Gastroesophageal sphincter (tissue), 4 donors: ENCODE results near the gene MRPS9. TPM values are rescaled to one million over a fixed set of nuclear protein-coding genes. Genes with fewer than 3 reads are reported as not detected.

Experiments
- ATAC-seq: fragments of 150-250 bp; one replicate; pipeline ENCODE4 v1.9.1; 2016; ENCODE audit warnings: mild to moderate bottlenecking, moderate library complexity
- H3K27ac ChIP-seq, 4 donors: fragments of 200-600 bp; sonication (generic) in 3 of 4; 1 replicate in 3 of 4; 2 replicates in 1 of 4; pipeline ENCODE4 v1.5.1; 2016 to 2019
- H3K27me3 ChIP-seq: fragments of 200-600 bp; sonication (generic); one replicate; pipeline ENCODE4 v1.5.1; 2019
- H3K36me3 ChIP-seq, 2 donors: fragments of 200-600 bp; sonication (generic); one replicate each; pipeline ENCODE4 v1.5.1; 2019; ENCODE audit warnings: control low read depth in 1 of 2
- H3K4me1 ChIP-seq, 3 donors: fragments of 200-600 bp; sonication (generic); 1 replicate in 2 of 3; 2 replicates in 1 of 3; pipeline ENCODE4 v1.5.1; 2016 to 2019; ENCODE audit warnings: control low read depth in 2 of 3
- H3K4me3 ChIP-seq, 2 donors: fragments of 200-600 bp; sonication (generic); one replicate each; pipeline ENCODE4 v1.5.1; 2019; ENCODE audit warnings: mild to moderate bottlenecking in 1 of 2, moderate library complexity in 1 of 2
- H3K9me3 ChIP-seq, 3 donors: fragments of 200-600 bp; sonication (generic); one replicate each; pipeline ENCODE4 v1.5.1; 2017 to 2019; ENCODE audit warnings: control low read depth in 2 of 3
- CTCF ChIP-seq, 4 experiments: fragments of 200-600 bp in 2 of 4; fragments of 450-650 bp in 2 of 4; sonication (generic) in 1 of 4; IDR thresholded peaks; one replicate each; pipeline ENCODE4 v1.5.1; 2017 to 2019; ENCODE audit warnings: antibody characterized with exemption in 4 of 4, mild to moderate bottlenecking in 2 of 4, moderate library complexity in 2 of 4
- EP300 ChIP-seq: sonication (generic); formaldehyde crosslinking; IDR thresholded peaks from one replicate; pipeline ENCODE4 v1.6.1; 2017; ENCODE audit warnings: antibody characterized with exemption, mild to moderate bottlenecking
- POLR2A ChIP-seq, 2 donors: fragments of 450-650 bp; IDR thresholded peaks; one replicate each; pipeline ENCODE4 v1.6.1; 2017; ENCODE audit warnings: antibody characterized with exemption in 2 of 2, mild to moderate bottlenecking in 2 of 2, moderate library complexity in 1 of 2
- POLR2AphosphoS5 ChIP-seq: sonication (generic); formaldehyde crosslinking; IDR thresholded peaks from one replicate; pipeline ENCODE4 v1.6.1; 2017; ENCODE audit warnings: antibody characterized with exemption
- WGBS, 2 donors: methylation state at CpG; one replicate each; pipeline ENCODE4 v1.1.5; 2018; ENCODE audit warnings: low coverage in 1 of 2; 5-methylcytosine and 5-hydroxymethylcytosine counted together
- total RNA-seq, 4 donors: library from RNA; depleted of rRNA; stranded (reverse); fragments of >200 nt; gene quantifications; one replicate each; pipeline ENCODE4 v1.1.0, GENCODE V29; 2016

The MRPS9 gene
- total RNA-seq, 4 donors from 2014 or later: 21.1 to 26.8 (median 23.2) TPM

GRCh38 chr2:105076121-105076520, 38.3 kb downstream of the MRPS9 start:
- peaks cover 0 to 6% (median 0%) of the 10 kb centered on the region in 3 donors for H3K4me1 ChIP-seq
- peaks cover 0 to 12% of the 10 kb centered on the region in 2 donors for H3K36me3 ChIP-seq
- TF ChIP-seq EP300 (no peak), CTCF (IDR thresholded peaks at IDR 0.05) (no peak), POLR2AphosphoS5 (no peak), POLR2A (IDR thresholded peaks at IDR 0.05) (no peak)
- H3K27ac ChIP-seq: no peak overlapping the region
- H3K4me3 ChIP-seq: no peak overlapping the region
- H3K9me3 ChIP-seq: no peaks in the 10 kb centered on the region
- ATAC-seq: no peak
- no peaks in the 10 kb centered on the region for H3K27me3 ChIP-seq
- WGBS, 2 donors: 92 to 96% methylated on average over 3 of the region's 3 CpGs

GRCh38 chr2:105078906-105079495, 41.1 kb downstream of the MRPS9 start:
- no peak for TF ChIP-seq EP300
- no peak for TF ChIP-seq POLR2A (IDR thresholded peaks at IDR 0.05)
- no peak overlapping the region for H3K4me3 ChIP-seq
- 75 to 87% methylated on average over 8 to 10 of the region's 10 CpGs for WGBS, 2 donors
- no peaks in the 10 kb centered on the region for H3K27me3 ChIP-seq
- peaks cover 0 to 19% of the 10 kb centered on the region in 2 donors for H3K36me3 ChIP-seq
- peaks cover 0 to 6% (median 0%) of the 10 kb centered on the region in 3 donors for H3K4me1 ChIP-seq
- ATAC-seq: no peak
- H3K9me3 ChIP-seq: no peaks in the 10 kb centered on the region
- H3K27ac ChIP-seq: no peak overlapping the region

GRCh38 chr2:105080461-105080860, 42.6 kb downstream of the MRPS9 start:
- Histone ChIP-seq H3K27me3 (no peaks in the 10 kb centered on the region), H3K4me1 (peaks cover 0 to 6% (median 0%) of the 10 kb centered on the region in 3 donors), H3K9me3 (no peaks in the 10 kb centered on the region), H3K27ac (no peak overlapping the region), H3K4me3 (no peak overlapping the region), H3K36me3 (peaks cover 0 to 19% of the 10 kb centered on the region in 2 donors)
- no peak for ATAC-seq
- TF ChIP-seq POLR2AphosphoS5: no peak
- TF ChIP-seq EP300: no peak
- TF ChIP-seq CTCF (IDR thresholded peaks at IDR 0.05): no peak
- no peak for TF ChIP-seq POLR2A (IDR thresholded peaks at IDR 0.05)

GRCh38 chr2:105081006-105081601, 43.2 kb downstream of the MRPS9 start:
- no peak for TF ChIP-seq CTCF (IDR thresholded peaks at IDR 0.05)
- TF ChIP-seq POLR2AphosphoS5: no peak
- TF ChIP-seq POLR2A (IDR thresholded peaks at IDR 0.05): no peak
- TF ChIP-seq EP300: no peak
- no peak overlapping the region for H3K4me3 ChIP-seq
- no peak overlapping the region for H3K27ac ChIP-seq
- peaks cover 0 to 6% (median 0%) of the 10 kb centered on the region in 3 donors for H3K4me1 ChIP-seq
- ATAC-seq: no peak
- H3K36me3 ChIP-seq: peaks cover 0 to 19% of the 10 kb centered on the region in 2 donors
- no peaks in the 10 kb centered on the region for H3K9me3 ChIP-seq
- H3K27me3 ChIP-seq: no peaks in the 10 kb centered on the region
- WGBS, 2 donors: 57 to 68% methylated on average over 17 to 20 of the region's 20 CpGs

GRCh38 chr2:105082107-105082506, 44.2 kb downstream of the MRPS9 start:
- Histone ChIP-seq H3K4me3 (no peak overlapping the region), H3K27me3 (no peaks in the 10 kb centered on the region), H3K4me1 (peaks cover 0 to 6% (median 0%) of the 10 kb centered on the region in 3 donors), H3K27ac (no peak overlapping the region), H3K36me3 (peaks cover 0 to 19% of the 10 kb centered on the region in 2 donors), H3K9me3 (no peaks in the 10 kb centered on the region)
- WGBS, 2 donors: 72 to 74% methylated on average over 5 of the region's 8 CpGs
- ATAC-seq: no peak
- TF ChIP-seq POLR2A (IDR thresholded peaks at IDR 0.05) (no peak), CTCF (IDR thresholded peaks at IDR 0.05) (no peak), EP300 (no peak), POLR2AphosphoS5 (no peak)
